Omental fat pad (tissue), 4 donors: ENCODE results near the gene LRRTM3. TPM values are rescaled to one million over a fixed set of nuclear protein-coding genes. Genes with fewer than 3 reads are reported as not detected.

Source experiments
- ATAC-seq: fragments of 150-250 bp; one replicate; pipeline ENCODE4 v1.9.1; 2016; ENCODE audit warnings: mild to moderate bottlenecking, moderate library complexity; ENCODE audit not compliant: low FRiP score
- DNase-seq: peaks from one replicate; pipeline ENCODE4 v3.0.0-alpha.2; 2019; ENCODE audit warnings: low spot score
- CTCF ChIP-seq, 3 donors: fragments of 450-650 bp; IDR thresholded peaks; one replicate each; pipeline ENCODE4 v1.5.1; 2016 to 2017; ENCODE audit warnings: antibody characterized with exemption in 3 of 3, mild to moderate bottlenecking in 3 of 3, moderate library complexity in 2 of 3
- total RNA-seq, 4 donors: library from RNA; depleted of rRNA; stranded (reverse); fragments of >200 nt; gene quantifications; one replicate each; pipeline ENCODE4 v1.1.0, GENCODE V29; 2016

The LRRTM3 gene
- total RNA-seq, 4 donors from 2014 or later, result 0.09 TPM; not detected in 3

GRCh38 chr10:66951896-66952295 lies 26.1 kb downstream of the LRRTM3 start:
- DNase-seq (no peak), ATAC-seq (no peak)
- TF ChIP-seq CTCF (IDR thresholded peaks at IDR 0.05), result no peak

GRCh38 chr10:66958466-66958865 lies 32.6 kb downstream of the LRRTM3 start:
- DNase-seq (no peak), ATAC-seq (no peak)
- TF ChIP-seq CTCF (IDR thresholded peaks at IDR 0.05), result no peak

- no peak for DNase-seq
- no peak for ATAC-seq
- no peak for TF ChIP-seq CTCF (IDR thresholded peaks at IDR 0.05)
Measured at GRCh38 chr10:66964946-66965345, 39.1 kb downstream of the LRRTM3 start.

- DNase-seq (no peak), ATAC-seq (no peak)
- no peak for TF ChIP-seq CTCF (IDR thresholded peaks at IDR 0.05)
Measured at GRCh38 chr10:66980246-66980815, 54.5 kb downstream of the LRRTM3 start.

GRCh38 chr10:66981361-66982052 lies 55.7 kb downstream of the LRRTM3 start:
- DNase-seq (no peak), ATAC-seq (no peak)
- no peak for TF ChIP-seq CTCF (IDR thresholded peaks at IDR 0.05)

- ATAC-seq (no peak), DNase-seq (no peak)
- no peak for TF ChIP-seq CTCF (IDR thresholded peaks at IDR 0.05)
Measured at GRCh38 chr10:66982053-66982420, 56.2 kb downstream of the LRRTM3 start.
